HG03066 (cell line): ENCODE measurements around the gene ABCC1.
"Not testable (repeated sequence)": the region's sequence is repeated elsewhere in the genome, so short reads cannot be mapped to it uniquely, and the experiment has no call there.

ENCODE experiments used
- ATAC-seq: cut with Tn5 transposase; IDR thresholded peaks from one replicate; pipeline ENCODE4 v1.9.1; 2021; ENCODE audit warnings: low read depth; ENCODE audit not compliant: unreplicated experiment

The ABCC1 gene

DNA sequence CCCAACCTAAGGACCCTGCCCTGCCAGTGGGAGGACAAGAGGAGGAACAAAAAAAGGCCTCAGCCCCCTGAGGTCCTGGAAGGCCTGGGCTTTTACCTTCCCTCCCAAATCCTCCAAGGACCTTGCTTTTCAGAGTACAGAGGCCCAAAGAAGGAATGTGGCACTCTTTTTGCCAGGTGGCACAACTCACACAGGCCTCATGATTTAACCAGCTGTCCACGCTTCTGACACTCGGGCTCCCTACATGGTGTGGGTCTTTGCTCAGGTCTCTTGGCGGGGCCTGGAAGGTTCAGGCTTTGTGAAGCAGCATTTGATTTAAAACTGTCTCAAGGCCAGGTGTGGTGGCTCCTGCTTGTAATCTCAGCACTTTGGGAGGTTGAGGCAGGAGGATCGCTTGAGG lies 153.3 kb downstream of the ABCC1 start:
- no peak for ATAC-seq

DNA sequence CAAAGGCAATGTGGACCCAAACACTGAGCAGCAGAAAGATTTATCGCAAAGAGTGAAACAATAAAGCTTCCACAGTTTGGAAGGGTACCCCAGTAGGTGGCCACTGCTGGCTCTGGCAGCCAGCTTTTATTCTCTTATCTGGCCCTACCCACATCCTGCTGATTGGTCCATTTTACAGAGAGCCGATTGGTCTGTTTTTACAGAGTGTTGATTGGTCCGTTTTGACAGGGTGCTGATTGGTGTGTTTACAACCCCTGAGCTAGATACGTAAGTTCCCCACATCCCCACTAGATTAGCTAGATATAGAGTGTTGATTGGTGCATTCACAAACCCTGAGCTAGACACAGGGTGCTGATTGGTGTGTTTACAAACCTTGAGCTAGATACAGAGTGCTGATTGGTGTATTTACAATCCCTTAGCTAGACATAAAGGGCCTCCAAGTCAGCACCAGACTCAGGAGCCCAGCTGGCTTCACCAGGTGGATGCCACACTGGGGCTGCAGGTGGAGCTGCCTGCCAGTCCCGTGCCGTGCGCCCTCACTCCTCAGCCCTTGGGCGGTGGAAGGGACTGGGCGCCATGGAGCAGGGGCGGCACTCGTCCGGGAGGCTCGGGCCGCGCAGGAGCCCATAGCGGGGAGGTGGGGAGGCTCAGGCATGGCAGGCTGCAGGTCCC lies 154.9 kb downstream of the ABCC1 start:
- not testable (repeated sequence) for ATAC-seq

- ATAC-seq = not testable (repeated sequence)
Measured at GRCh38 chr16:16104804-16105141, 155.4 kb downstream of the ABCC1 start.

DNA sequence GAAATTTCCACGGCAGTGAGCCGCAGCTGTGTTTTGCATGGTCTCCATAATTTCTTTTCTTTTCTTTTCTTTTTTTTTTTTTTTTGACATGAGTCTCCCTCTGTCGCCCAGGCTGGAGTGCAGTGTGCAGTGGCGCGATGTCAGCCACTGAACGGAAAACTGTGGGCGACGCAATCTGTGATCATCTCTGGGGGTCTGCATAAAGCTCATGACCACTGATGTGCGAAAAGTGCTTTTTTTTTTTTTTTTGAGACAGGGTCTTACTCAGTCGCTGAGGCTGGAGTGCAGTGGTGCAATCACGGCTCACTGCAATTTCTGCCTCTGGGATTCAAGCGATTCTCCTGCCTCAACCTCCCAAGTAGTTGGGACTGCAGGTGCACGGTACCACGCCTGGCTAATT lies 156.2 kb downstream of the ABCC1 start:
- no peak for ATAC-seq

GRCh38 chr16:16106466-16106865 lies 157.1 kb downstream of the ABCC1 start:
- no peak for ATAC-seq

- ATAC-seq = no peak
Measured at GRCh38 chr16:16107839-16108238, 158.4 kb downstream of the ABCC1 start.

DNA sequence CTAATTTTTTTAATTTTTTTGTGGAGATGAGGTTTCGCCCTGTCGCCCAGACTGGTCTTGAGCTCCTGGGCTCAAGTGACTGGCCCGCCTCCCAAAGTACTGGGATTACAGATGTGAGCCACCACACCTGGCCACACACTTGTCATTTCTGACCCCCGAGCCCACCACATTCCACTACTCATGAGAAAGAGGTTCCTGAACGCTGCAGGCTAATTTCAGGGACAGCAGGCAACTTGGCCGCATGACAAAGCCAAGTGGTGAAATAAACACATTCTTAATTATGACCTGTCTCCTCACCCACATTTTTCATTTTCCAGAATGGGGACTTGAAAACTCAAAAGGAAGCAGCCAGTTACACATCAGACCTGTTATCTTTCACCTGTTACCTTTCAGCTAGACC lies 159.3 kb downstream of the ABCC1 start:
- no peak for ATAC-seq

GRCh38 chr16:16109453-16110110 lies 160.2 kb downstream of the ABCC1 start:
- no peak for ATAC-seq

DNA sequence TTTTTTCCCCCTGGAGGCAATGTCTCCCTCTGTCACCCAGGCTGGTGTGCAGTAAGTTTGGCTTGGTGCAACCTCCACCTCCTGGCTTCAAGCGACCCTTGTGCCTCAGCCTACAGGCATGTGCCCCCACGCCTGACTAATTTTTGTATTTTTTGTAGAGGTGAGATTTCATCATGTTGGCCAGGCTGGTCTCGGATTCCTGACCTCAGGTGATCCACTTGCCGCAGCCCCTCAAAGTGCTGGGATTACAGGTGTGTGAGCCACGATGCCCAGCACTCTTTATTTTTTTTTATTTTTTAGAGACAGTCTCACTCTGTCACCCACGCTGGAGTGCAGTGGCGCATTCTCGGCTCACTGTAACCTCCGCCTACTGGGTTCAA lies 160.7 kb downstream of the ABCC1 start:
- no peak for ATAC-seq

DNA sequence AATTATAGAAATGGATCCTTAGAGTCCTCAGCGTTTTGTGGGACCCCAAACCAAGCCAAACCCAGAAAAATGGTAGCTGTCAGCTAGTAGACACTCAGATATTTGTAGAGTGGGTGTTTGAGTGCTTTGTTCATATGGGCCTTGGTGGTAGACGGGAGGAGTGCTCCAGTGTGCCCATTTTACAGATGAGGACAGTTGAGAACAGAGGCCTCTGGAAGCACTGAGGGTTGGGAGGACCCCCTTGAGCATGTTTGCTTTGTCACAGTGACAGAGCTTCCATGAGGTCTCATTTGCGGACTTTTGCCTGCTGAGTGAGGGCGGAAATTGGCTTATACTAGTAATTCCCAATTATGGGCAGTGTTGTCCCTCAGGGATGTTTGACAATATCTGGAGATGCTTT lies 162.2 kb downstream of the ABCC1 start:
- ATAC-seq = no peak

DNA sequence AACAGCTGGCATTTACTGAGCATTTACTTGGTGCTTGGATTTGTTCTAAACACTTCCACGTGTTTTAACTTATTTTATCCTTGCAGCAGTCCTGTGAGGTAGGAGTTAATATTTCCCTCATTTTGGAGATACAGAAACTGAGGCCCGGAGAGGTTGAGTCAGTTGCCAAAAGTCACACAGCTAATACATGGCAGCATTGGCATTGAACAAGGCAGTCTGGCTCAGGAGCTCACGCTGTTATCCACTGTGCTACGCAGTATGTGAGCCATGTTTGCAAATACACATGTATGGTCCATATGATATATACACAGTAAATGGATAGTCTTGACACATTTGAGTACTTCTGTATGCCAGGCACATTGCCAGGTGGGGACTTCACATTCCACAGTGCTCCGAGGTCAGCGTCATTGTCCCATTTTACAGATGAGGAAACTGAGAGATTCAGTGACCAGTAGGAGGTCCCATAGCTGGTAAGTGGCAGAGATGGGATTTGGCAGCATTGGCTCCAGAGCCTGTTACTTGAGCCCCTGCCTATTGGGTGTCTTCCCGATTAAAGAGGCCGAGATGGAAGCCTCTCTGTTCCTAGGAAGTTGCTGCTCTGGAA lies 163.1 kb downstream of the ABCC1 start:
- no peak for ATAC-seq

DNA sequence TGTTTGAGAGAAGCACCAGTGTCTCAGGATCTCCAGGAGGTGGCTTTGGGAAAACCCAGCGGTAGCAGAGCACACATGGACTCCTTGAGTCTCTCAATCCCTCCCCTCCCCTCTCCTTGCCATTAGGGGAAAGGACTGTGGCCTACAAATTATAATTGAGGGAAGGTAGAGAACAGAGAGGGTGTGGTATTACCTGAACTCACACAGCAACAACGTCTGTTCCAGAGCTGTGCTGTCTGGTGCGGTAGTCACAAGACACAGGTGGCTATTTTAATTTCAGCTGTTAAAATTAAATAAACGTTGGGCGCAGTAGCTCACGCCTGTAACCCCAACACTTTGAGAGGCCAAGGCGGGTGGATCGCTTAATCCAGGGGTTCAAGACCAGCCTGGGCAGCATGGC lies 163.7 kb downstream of the ABCC1 start:
- ATAC-seq = no peak

GRCh38 chr16:16116841-16117240 lies 167.4 kb downstream of the ABCC1 start:
- ATAC-seq = no peak

DNA sequence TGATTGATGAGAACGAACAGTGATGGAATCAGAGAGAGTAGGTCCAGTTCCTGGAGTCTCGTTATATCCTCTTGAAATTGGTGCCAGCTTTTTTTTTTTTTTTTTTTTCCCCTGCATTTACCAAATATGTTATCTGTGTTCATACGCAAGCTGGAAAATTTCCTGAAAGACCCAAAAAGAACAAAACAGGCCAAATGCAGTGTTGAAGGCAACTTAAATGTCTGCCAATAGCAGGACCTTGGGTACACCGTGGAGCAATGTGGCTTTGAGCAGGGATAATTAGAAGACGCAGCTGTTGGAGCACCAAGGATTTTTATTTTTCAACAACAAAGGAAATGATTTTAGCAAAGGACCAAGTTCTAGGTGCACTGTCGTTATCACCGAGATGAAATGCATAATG lies 168.9 kb downstream of the ABCC1 start:
- no peak for ATAC-seq

GRCh38 chr16:16120044-16120381 lies 170.6 kb downstream of the ABCC1 start:
- no peak for ATAC-seq

DNA sequence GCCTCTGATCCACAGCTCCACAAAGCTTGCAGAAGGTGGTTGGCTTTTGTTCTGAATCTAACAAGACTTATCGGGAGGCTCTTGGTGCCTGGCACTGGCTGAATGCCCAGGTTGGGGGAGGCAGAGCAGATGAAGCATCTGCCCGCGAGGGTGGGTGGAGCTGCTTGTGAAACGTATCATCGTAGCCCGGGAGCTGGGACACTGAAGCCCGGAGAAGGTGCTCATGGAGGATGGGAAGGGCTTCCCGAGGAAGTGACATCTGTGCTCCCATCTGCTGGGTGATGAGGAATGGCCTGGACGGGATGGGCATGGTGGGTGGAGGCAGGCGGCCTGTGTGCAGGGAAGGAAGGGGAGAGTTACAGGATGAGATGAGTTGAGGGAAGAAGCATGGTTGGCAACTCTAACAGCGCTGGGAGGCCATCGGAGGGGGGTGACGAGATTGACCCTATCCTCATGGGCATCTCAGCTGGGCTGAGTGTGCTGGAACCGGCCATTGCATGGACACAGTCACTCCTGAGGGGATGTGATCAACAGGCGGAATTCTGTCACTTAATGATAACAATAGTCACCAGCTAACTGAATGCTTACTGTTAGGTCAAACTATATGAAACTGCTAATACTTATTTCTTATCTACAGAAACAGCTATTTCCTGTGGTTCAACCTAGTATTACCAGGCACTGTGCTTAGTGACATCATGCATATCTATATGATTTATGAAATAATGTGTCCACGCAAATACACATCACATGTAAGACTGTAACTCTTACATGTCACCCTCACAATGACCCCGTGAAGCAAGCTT lies 171.2 kb downstream of the ABCC1 start:
- no peak for ATAC-seq

DNA sequence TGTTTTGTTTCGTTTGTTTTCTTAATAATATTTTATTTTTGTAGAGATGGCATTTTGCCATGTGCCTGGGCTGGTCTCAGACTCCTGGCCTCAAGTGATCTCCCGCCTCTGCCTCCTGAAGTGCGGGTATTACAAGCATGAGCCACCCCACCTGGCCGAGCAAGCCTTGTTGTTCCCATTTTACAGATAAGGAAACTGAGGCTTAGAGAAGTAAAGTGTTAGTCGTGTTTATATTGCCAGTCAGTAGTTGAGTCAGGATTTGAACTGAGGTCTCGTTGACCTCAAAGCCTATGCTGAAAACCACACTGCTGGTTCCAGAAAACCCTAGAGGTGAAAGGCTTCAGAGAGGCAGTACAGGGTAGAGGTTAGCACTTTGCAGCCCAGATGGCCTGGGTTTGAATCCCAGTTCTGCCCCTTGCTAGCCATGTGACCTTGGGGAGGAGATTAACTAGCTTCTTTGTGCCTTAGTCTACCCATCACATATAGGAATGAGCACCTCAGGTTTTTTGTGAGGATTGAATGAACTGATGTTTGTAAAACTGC lies 171.8 kb downstream of the ABCC1 start:
- ATAC-seq = no peak

GRCh38 chr16:16122264-16122663 lies 172.8 kb downstream of the ABCC1 start:
- no peak for ATAC-seq

DNA sequence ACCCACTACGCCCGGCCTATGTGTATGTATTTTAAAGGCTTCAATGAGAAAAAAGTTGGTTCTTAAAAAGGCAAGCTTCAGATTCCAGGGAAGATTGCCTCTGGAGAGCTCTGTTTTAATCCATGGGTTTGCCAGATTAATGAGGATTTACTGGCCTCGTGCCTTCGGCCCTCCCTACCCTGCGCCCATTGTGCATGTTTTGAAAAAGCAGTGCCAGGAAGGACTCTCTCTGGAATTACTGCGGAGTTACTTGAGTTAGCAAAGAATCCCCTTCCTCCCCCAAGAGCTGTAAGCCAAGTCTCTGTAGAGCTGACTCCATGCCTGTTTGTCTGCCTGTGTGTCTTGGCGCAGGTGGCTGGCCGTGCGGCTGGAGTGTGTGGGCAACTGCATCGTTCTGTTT lies 175.0 kb downstream of the ABCC1 start:
- ATAC-seq = no peak

DNA sequence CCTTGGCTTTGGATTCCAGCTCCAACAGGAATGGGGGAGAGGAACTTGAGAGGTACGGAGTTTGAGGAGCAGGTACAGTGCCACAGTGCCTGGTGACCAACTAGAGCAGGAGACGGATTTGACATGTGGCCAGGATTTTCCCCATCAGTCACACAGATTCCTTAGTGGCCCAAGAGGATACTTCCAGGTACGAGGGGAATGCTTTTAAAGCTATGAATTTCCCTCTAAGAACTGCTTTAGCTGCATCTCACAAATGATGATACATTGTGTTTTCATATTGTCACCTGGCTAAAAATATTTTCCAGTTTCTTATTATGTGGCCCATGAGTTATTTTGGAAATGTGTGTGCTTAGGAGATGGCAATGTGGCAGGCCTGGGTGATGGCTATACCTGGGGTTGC lies 175.6 kb downstream of the ABCC1 start:
- ATAC-seq = no peak

GRCh38 chr16:16126896-16127295 lies 177.5 kb downstream of the ABCC1 start:
- ATAC-seq = no peak
